HTR-8/SVneo (cell line): ENCODE data around the gene HHAT.

ENCODE experiments used
- DNase-seq: peaks from one replicate; pipeline ENCODE4 v3.0.0; 2011; ENCODE audit warnings: low spot score, mixed read lengths; ENCODE audit not compliant: insufficient read length
- FAIRE-seq: peaks from 2 replicates; lab custom pipeline; 2011; peaks lifted over from hg19 to GRCh38; lab: Jason Lieb, UNC

Gene HHAT

GRCh38 chr1:210689826-210690225 is 361.1 kb downstream of the HHAT start:
- no peak for DNase-seq

DNA sequence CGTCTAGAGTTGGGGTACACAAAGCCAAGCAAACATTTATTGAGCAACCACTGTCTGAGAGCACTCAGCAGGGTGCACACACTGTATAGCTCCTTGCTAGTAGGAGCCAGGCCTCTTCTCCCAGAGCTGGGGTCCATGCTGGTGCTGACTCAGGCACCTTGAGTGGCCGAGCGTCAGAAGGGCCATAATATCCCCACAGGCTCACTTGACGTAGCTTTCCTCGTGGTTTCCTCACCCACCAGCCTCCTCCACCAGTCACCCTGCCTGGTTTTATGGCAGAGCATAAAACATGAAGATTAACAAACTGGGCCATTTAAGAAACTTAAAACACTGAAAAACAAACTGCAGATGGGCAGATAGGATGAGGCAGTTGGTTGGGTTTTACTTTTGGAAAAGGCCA is 361.5 kb downstream of the HHAT start:
- DNase-seq (no peak), FAIRE-seq (no peak)

More at GRCh38 chr1:210689826-210690225, 361.1 kb downstream of the HHAT start:
- FAIRE-seq, result no peak

- DNase-seq (no peak), FAIRE-seq (no peak)
Measured at GRCh38 chr1:210691039-210691610, 362.4 kb downstream of the HHAT start.

DNA sequence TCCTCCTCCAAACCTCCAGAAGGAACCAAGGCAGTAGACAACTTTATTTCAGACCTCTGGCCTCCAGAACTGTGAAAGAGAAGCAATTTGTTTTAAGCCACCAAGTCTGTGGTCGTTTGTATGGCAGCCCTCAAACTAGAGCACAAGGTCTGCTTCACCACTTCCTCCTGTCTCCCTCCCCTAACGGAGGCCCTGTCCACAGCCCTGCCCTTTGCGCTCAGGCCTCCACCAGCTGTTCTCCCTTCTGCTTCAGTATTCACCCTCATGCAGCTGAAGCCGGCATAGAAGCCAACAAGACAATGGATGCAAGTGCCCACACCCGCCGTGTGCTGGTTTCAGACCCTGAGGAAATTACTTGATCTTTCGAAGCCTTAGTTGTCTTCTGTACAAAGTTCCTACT is 364.1 kb downstream of the HHAT start:
- no peak for DNase-seq
- no peak for FAIRE-seq

DNA sequence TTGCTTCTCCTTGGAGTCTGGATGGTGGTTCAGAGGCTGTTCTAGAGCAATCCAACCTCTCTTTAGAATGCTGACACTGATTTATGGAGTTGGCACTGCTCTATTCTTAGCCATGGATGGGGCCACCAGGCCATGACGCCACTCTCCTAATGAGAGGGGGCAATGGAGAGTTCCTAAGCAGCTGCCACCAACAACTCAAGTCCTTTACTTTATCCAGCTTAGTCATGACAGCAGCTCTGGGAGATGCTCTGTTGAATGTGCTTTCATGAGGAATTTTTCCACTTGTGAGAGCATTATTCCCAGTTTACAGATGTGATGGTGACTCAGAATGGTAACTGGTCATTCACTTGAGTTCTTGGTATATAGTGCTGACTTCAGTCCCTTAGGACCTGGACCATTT is 366.3 kb downstream of the HHAT start:
- no peak for DNase-seq
- FAIRE-seq, result no peak

DNA sequence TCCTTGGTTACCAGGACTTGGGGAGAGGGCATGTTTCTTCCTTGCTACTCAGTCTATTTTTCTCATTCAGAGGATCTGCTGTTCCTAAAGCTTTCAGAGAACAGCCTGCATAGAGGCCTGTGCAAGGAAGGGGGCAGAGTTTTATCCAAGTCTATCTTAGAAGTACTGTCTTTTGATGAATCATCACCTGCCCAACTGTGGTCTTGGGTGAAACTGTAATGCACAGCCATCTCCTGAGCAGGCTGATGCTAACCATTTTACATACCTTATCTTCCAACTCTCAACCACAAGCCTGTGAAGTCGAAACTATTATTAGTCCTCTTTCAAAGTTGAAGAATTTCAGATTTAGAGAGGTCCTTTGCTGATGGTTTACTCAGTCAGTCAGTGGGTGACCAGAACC is 368.0 kb downstream of the HHAT start:
- no peak for DNase-seq
- FAIRE-seq, result no peak

DNA sequence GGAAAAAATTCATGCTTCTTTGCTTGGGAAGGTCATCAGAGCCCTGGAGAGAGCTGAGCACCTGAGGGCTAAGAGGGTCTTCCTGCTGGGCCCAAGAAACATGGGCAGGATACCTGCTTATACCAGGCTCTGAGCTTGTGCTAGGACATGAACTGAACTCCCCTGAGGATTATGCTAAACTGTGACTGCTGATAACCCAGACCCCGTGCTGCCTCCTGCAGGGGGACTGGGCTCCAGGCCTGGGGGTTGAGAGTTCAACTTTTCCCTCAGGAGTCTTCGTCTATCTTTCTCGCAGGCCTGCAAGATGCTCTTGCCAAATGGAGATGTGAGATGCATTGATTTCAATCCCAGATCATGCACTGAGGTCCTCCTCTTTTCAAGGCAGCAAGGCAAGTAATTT is 368.5 kb downstream of the HHAT start:
- DNase-seq (no peak), FAIRE-seq (no peak)

- FAIRE-seq (no peak), DNase-seq (no peak)
Measured at GRCh38 chr1:210698661-210699060, 370.0 kb downstream of the HHAT start.

DNA sequence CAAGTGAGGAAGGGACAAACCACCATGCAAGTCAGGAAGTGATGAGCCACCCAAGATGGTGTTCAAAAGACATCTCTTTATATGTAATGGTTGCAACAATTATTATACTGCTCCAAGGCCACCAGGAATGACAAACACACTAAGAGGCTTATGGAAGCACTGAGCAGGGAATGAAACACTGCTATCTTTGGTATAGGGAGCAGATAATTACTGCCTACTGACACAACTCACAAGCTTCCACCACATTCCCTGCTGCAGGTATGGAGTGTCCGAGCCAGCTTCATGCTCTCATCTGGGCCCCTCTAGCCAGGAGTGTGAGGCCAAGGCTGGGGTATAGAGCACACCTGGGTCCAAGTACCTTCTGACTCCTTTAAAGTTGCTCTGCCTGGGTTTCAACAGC is 371.4 kb downstream of the HHAT start:
- DNase-seq, result no peak
- FAIRE-seq, result no peak

- FAIRE-seq (no peak), DNase-seq (no peak)
Measured at GRCh38 chr1:210700511-210700910, 371.8 kb downstream of the HHAT start.

DNA sequence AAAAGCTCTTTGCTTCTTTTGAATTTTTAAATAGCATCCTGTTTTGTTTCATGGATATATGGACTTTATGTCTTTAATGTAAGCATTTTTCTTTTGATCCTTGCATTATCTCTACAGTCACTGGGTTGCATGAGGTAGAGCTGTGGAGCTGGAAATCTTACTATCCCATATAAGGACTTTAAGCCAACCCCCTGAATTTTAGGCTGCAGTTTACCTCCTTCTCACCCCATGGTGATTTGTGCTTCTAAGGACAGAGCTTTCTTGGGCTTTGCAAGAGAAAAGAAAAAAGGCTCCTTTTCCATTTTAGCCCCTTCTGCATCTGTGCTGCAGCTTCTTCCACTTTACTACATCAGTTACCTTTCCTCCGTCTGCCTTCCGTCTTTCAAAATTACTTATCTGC is 373.8 kb downstream of the HHAT start:
- DNase-seq (no peak), FAIRE-seq (no peak)

- DNase-seq (no peak), FAIRE-seq (no peak)
Measured at GRCh38 chr1:210703593-210703992, 374.9 kb downstream of the HHAT start.

GRCh38 chr1:210705086-210705485 is 376.4 kb downstream of the HHAT start:
- FAIRE-seq (no peak), DNase-seq (no peak)

DNA sequence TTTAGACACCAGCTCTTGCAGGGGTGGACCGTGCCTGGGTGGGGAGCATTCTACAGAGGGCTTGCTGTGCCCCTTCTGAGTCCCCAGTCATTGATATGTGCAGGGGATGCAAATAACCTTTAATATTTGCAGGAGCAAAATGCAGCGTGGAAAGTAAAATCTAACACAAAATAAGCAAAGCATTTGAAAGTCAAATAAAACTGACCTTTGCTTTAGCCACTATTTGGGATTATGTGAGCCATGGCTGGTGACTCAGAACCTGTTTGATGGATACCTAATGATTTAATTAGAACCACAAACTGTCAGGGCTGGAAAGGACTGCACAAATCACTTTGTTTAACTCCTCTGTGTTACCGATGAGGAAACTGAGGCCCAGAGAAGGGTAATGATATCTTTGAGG is 377.5 kb downstream of the HHAT start:
- DNase-seq (no peak), FAIRE-seq (no peak)

DNA sequence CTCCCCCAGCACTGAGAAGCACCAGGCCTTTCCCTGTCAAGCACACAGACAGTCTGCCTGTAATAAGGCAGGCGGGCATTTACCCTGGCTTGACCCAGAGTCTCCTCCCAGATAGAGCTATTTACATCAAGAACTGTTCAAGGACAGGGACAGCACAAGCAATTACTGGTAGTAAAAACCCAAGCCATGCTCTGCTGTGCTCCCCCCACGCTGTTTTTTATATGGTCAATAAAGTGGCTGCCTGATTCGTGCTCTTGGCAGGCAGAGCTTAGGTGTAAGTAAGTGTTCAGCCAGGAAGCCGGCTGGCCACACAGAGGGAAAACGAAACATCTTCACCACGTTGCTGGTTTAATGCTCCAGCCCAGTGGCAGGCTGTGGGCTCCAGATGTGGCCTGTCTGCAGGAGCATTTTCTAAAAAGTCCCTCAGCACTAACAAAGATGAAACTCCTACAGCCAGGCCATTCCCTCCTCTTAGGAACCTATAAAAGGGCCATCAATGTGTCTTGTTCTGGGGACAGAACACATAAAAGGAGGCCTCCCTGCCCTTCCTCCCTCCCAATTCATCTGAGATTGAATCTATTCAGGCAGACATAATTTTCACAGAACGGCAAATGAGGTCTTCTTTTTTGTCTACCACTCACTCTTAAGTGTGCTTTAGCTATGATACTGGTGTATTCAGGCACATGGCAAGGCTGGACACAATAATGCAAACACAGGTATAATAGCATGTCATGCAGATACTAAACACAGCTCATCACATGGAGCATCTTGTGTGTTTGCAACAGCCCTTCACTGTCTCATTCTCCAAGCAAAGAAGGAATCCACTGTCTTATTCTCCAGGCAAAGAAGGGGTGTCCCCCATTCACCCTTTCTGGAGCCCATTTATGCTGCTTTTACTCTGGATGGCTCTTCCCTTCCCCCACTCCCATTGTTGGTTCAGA is 378.9 kb downstream of the HHAT start:
- DNase-seq (no peak), FAIRE-seq (no peak)

GRCh38 chr1:210709701-210710100 is 381.0 kb downstream of the HHAT start:
- DNase-seq (no peak), FAIRE-seq (no peak)

DNA sequence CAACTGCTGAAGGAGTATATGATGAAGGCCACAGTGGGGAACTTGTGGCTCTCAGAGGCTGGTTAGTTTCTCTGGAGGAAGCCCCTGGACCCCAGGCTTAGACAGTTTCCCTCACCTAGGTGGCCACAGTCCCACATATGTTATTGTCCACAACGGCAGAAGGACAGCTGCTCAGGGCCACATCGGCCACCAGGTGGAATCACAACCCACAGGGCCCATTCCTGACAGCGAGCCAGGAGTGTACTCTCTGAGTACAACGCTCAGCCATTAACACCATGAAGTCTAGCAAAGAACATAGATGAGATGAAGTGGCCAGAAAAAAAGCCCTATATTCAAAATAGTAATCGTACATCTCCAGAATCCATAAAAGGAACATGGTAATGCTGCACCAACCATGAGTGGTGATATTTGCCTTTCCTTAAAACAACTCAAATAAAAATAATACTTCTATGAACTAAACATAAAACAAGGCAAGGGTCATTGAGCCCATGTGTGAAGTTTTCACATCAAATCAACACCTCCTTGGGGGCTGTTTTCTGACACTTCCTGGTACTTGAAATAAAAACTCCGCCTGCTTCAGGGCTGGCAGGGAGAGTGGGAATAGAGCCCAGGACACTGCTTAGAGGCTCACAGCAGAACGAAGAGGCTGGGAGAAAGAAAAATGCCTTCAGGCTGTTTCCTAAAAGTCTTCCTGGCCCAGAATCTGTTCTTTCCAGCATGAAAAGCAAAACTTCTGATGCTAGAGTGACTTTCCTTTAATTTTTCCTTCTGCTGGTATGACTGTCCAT is 383.3 kb downstream of the HHAT start:
- DNase-seq (no peak), FAIRE-seq (no peak)

DNA sequence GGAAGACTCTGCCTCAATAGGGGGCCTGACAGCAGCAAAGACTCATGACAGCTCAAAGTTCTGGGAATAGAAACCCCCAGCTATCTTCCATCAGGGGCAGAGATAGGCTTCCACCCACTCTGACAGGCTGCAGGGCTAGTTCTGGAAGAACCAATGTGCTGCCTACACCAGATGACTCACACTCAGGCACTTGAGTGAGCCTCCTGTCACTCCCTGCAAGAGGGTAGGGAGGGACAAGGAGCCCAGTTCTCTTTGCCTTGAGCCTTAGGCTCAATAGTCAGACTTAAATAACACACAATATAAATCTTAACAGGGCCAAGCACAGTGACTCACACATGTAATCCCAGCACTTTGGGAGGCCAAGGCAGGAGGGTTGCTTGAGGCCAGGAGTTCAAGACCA is 386.4 kb downstream of the HHAT start:
- DNase-seq, result no peak

GRCh38 chr1:210722410-210723081 is 393.8 kb downstream of the HHAT start:
- no peak for DNase-seq
- no peak for FAIRE-seq

More for the DNA sequence above, 386.4 kb downstream of the HHAT start:
- no peak for FAIRE-seq

DNA sequence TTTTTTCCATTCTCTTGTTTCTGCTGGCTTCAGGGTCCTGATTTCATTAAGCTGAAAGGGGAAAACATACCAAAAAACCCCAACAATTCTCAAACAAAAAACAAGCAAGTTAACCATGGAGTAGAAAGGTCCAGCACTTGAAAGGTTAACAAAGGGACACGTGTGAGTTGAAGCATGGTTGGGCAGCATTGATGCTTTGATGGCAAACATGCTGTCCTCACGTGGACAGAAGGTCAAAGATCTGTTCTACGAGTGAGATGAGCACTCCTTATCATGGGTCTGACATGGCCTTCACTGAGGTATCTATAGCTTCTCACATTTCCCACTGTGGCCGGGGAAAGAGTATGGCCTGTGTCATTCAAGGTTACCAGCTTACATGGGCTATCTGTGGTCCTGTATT is 394.9 kb downstream of the HHAT start:
- no peak for DNase-seq
- no peak for FAIRE-seq
